ENCODE results near the gene TULP4. TPM values are rescaled to one million over a fixed set of nuclear protein-coding genes. Genes with fewer than 3 reads are reported as not detected.

Gene TULP4
- total RNA-seq, 1 donor from 2014 or later: 100 TPM

DNA sequence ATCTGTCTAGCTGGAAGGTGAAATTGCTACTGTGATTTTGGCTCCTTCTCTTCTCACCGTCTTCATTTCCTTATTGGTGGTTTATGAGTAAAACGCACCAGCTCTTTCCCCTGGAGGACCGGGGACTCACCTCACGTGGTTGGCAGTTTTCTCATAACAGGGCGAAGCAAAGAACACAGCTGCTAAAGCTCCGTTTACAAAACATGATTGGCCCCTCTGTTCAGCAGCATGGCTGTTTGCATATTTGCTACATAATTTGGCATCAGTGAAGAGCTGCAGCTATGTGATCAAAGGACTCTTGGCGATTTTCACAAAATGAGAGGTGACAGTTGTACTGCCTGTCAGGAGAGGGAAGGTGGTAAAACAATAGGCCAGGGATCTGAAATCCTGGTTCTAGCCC is 227.1 kb downstream of the TULP4 start:
- Mint-ChIP-seq H3K9me3 (ENCODE audit: unreplicated experiment) (no peaks in the 10 kb centered on the region), H3K4me3 (ENCODE audit: unreplicated experiment) (no peak overlapping the region), H3K4me1 (ENCODE audit: unreplicated experiment) (peaks cover 7% of the 10 kb centered on the region), H3K27ac (ENCODE audit: unreplicated experiment) (no peak overlapping the region), H3K36me3 (ENCODE audit: unreplicated experiment) (no peaks in the 10 kb centered on the region), H3K27me3 (ENCODE audit: unreplicated experiment) (peaks cover 9% of the 10 kb centered on the region)
- TF ChIP-seq, protein P1, sequence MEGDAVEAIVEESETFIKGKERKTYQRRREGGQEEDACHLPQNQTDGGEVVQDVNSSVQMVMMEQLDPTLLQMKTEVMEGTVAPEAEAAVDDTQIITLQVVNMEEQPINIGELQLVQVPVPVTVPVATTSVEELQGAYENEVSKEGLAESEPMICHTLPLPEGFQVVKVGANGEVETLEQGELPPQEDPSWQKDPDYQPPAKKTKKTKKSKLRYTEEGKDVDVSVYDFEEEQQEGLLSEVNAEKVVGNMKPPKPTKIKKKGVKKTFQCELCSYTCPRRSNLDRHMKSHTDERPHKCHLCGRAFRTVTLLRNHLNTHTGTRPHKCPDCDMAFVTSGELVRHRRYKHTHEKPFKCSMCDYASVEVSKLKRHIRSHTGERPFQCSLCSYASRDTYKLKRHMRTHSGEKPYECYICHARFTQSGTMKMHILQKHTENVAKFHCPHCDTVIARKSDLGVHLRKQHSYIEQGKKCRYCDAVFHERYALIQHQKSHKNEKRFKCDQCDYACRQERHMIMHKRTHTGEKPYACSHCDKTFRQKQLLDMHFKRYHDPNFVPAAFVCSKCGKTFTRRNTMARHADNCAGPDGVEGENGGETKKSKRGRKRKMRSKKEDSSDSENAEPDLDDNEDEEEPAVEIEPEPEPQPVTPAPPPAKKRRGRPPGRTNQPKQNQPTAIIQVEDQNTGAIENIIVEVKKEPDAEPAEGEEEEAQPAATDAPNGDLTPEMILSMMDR (IDR thresholded peaks at IDR 0.05): no peak
- DNase-seq (ENCODE audit: extremely low spot score, unreplicated experiment): no peak

GRCh38 chr6:158539881-158540280 is 227.6 kb downstream of the TULP4 start:
- Mint-ChIP-seq H3K36me3 (ENCODE audit: unreplicated experiment) (no peaks in the 10 kb centered on the region), H3K4me3 (ENCODE audit: unreplicated experiment) (no peak overlapping the region)
- DNase-seq (ENCODE audit: extremely low spot score, unreplicated experiment): no peak

GRCh38 chr6:158543606-158544185 is 231.4 kb downstream of the TULP4 start:
- Mint-ChIP-seq H3K27me3 (ENCODE audit: unreplicated experiment) (peaks cover under 1% of the 10 kb centered on the region), H3K27ac (ENCODE audit: unreplicated experiment) (no peak overlapping the region), H3K9me3 (ENCODE audit: unreplicated experiment) (no peaks in the 10 kb centered on the region), H3K4me3 (ENCODE audit: unreplicated experiment) (no peak overlapping the region), H3K36me3 (ENCODE audit: unreplicated experiment) (no peaks in the 10 kb centered on the region), H3K4me1 (ENCODE audit: unreplicated experiment) (peaks cover 6% of the 10 kb centered on the region)
- DNase-seq (ENCODE audit: extremely low spot score, unreplicated experiment): no peak
- TF ChIP-seq, protein P1 (IDR thresholded peaks at IDR 0.05): no peak

More at GRCh38 chr6:158539881-158540280, 227.6 kb downstream of the TULP4 start:
- peaks cover 9% of the 10 kb centered on the region for H3K27me3 Mint-ChIP-seq (ENCODE audit: unreplicated experiment)
- no peaks in the 10 kb centered on the region for H3K9me3 Mint-ChIP-seq (ENCODE audit: unreplicated experiment)
- H3K27ac Mint-ChIP-seq (ENCODE audit: unreplicated experiment): no peak overlapping the region
- H3K4me1 Mint-ChIP-seq (ENCODE audit: unreplicated experiment): peaks cover 7% of the 10 kb centered on the region
- TF ChIP-seq, protein P1 (IDR thresholded peaks at IDR 0.05): no peak

- no peak for DNase-seq (ENCODE audit: extremely low spot score, unreplicated experiment)
- Mint-ChIP-seq H3K27ac (ENCODE audit: unreplicated experiment) (no peak overlapping the region), H3K4me1 (ENCODE audit: unreplicated experiment) (peaks cover 8% of the 10 kb centered on the region), H3K4me3 (ENCODE audit: unreplicated experiment) (no peak overlapping the region), H3K27me3 (ENCODE audit: unreplicated experiment) (no peaks in the 10 kb centered on the region), H3K36me3 (ENCODE audit: unreplicated experiment) (no peaks in the 10 kb centered on the region), H3K9me3 (ENCODE audit: unreplicated experiment) (no peaks in the 10 kb centered on the region)
- TF ChIP-seq, protein P1 (IDR thresholded peaks at IDR 0.05): no peak
Measured at GRCh38 chr6:158544428-158544827, 232.2 kb downstream of the TULP4 start.

DNA sequence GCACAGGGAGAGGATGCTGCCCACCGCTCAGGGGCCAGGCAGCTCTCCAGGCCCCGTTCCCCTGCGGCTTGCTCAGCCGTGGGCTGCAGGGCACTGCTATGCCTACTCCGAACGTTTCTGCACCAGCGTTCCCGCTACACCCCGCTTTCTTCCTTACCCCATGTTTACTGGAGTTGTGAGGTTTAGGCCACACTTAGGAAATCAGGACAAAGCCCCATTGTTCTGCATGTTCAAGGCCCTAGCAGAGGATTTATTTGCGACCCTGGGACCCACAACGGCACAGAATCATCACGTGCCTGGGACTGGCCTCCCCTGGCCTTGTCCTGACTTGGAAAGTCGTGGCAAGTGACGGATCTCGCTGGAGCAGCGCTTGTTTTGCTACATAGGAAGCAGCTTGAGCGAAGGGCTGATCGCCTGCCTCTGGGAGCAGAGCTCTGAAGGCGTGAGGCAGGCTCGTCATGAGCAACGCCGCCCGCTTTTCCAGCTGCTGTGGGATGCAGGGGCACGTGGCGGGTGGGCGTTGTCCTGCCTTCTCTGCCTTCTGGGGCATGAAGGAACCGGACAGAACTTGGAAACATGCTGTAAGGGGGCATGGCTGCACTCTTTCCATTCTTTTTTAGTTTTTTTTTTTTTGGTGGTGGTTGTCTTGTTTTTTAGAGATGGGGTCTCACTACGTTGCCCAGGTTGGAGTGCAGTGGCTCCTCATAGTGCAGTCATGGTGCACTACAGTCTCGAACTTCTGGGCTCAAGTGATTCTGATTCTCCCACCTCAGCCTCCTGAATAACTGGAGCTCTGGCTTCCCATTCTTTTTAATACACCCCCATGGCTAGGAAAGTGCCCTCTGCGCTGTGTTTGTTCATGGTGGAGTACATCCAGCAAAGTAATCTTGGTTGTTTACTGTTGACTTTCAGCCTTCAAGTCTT is 233.0 kb downstream of the TULP4 start:
- Mint-ChIP-seq H3K4me1 (ENCODE audit: unreplicated experiment) (peaks cover 8% of the 10 kb centered on the region), H3K27me3 (ENCODE audit: unreplicated experiment) (no peaks in the 10 kb centered on the region), H3K27ac (ENCODE audit: unreplicated experiment) (no peak overlapping the region), H3K36me3 (ENCODE audit: unreplicated experiment) (no peaks in the 10 kb centered on the region), H3K4me3 (ENCODE audit: unreplicated experiment) (no peak overlapping the region), H3K9me3 (ENCODE audit: unreplicated experiment) (no peaks in the 10 kb centered on the region)
- TF ChIP-seq, protein P1 (IDR thresholded peaks at IDR 0.05): no peak
- DNase-seq (ENCODE audit: extremely low spot score, unreplicated experiment): no peak

Data from osteocyte (in vitro differentiated cells).